Measurements from ENCODE around the gene C13orf42. TPM values are rescaled to one million over a fixed set of nuclear protein-coding genes. Genes with fewer than 3 reads are reported as not detected.

C13orf42 gene
- total RNA-seq, 1 experiment from 2014 or later: not detected

- DNase-seq: no peak
- intact Hi-C loops (cut with micrococcal nuclease; ENCODE audit: unreplicated experiment): no loop called here
- TF ChIP-seq, protein P1, sequence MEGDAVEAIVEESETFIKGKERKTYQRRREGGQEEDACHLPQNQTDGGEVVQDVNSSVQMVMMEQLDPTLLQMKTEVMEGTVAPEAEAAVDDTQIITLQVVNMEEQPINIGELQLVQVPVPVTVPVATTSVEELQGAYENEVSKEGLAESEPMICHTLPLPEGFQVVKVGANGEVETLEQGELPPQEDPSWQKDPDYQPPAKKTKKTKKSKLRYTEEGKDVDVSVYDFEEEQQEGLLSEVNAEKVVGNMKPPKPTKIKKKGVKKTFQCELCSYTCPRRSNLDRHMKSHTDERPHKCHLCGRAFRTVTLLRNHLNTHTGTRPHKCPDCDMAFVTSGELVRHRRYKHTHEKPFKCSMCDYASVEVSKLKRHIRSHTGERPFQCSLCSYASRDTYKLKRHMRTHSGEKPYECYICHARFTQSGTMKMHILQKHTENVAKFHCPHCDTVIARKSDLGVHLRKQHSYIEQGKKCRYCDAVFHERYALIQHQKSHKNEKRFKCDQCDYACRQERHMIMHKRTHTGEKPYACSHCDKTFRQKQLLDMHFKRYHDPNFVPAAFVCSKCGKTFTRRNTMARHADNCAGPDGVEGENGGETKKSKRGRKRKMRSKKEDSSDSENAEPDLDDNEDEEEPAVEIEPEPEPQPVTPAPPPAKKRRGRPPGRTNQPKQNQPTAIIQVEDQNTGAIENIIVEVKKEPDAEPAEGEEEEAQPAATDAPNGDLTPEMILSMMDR (IDR thresholded peaks at IDR 0.05; ENCODE audit: unreplicated experiment): no peak
- BruUV-seq (replicated peaks): no TSS peak
- Mint-ChIP-seq H3K36me3 (ENCODE audit: insufficient read depth, unreplicated experiment) (no peaks in the 10 kb centered on the region), H3K4me1 (ENCODE audit: low read depth, unreplicated experiment) (peaks cover 8% of the 10 kb centered on the region), H3K27ac (ENCODE audit: unreplicated experiment) (no peak overlapping the region), H3K27me3 (ENCODE audit: unreplicated experiment) (no peaks in the 10 kb centered on the region), H3K4me3 (ENCODE audit: low read depth, unreplicated experiment) (no peak overlapping the region), H3K9me3 (ENCODE audit: low read depth, unreplicated experiment) (no peaks in the 10 kb centered on the region)
- CTCF ChIA-PET: no interaction called here
These were observed 43.4 kb downstream of the C13orf42 start for GRCh38 chr13:51067706-51068105.

DNA sequence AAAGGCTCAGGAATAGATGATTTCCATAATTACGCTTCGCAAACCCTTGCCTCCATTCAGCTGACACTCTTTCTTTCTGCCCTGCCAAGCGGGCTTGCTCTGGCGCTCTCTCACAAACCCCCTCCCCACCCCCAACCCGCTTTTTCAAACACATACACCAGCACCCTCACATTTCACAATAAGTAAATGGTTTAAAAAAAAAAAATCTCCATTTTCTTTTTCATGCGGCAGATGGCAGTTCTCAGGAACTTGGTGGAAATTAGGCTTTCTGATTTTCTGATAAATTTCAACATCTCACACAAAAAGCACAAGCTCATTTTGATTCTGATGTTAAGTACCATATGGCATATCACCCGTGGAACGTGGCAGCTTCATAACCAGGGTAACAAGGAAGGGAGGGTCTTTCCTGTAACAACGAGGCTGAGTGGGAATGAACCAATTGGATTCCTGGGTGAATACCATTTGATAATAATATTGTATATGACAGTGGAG, 43.8 kb downstream of the C13orf42 start:
- H3K36me3 Mint-ChIP-seq (ENCODE audit: insufficient read depth, unreplicated experiment): no peaks in the 10 kb centered on the region
- intact Hi-C loops (cut with micrococcal nuclease; ENCODE audit: unreplicated experiment): no loop called here
- CTCF ChIA-PET: no interaction called here
- H3K27ac Mint-ChIP-seq (ENCODE audit: unreplicated experiment): no peak overlapping the region
- peaks cover 8% of the 10 kb centered on the region for H3K4me1 Mint-ChIP-seq (ENCODE audit: low read depth, unreplicated experiment)
- no TSS peak for BruUV-seq (replicated peaks)
- H3K4me3 Mint-ChIP-seq (ENCODE audit: low read depth, unreplicated experiment): no peak overlapping the region
- H3K27me3 Mint-ChIP-seq (ENCODE audit: unreplicated experiment): no peaks in the 10 kb centered on the region
- TF ChIP-seq, protein P1 (IDR thresholded peaks at IDR 0.05; ENCODE audit: unreplicated experiment): no peak
- H3K9me3 Mint-ChIP-seq (ENCODE audit: low read depth, unreplicated experiment): no peaks in the 10 kb centered on the region
- DNase-seq: no peak

- peak; percentile 4 for DNase-seq
- Mint-ChIP-seq H3K4me1 (ENCODE audit: low read depth, unreplicated experiment) (peaks cover 8% of the 10 kb centered on the region), H3K9me3 (ENCODE audit: low read depth, unreplicated experiment) (no peaks in the 10 kb centered on the region), H3K27me3 (ENCODE audit: unreplicated experiment) (no peaks in the 10 kb centered on the region), H3K4me3 (ENCODE audit: low read depth, unreplicated experiment) (no peak overlapping the region), H3K27ac (ENCODE audit: unreplicated experiment) (no peak overlapping the region), H3K36me3 (ENCODE audit: insufficient read depth, unreplicated experiment) (no peaks in the 10 kb centered on the region)
- CTCF ChIA-PET: no interaction called here
- intact Hi-C loops (cut with micrococcal nuclease; ENCODE audit: unreplicated experiment): no loop called here
- TF ChIP-seq, protein P1 (IDR thresholded peaks at IDR 0.05; ENCODE audit: unreplicated experiment): no peak
- no TSS peak for BruUV-seq (replicated peaks)
These were observed 44.8 kb downstream of the C13orf42 start for GRCh38 chr13:51066091-51066831.

GRCh38 chr13:51065372-51066090, 45.5 kb downstream of the C13orf42 start:
- intact Hi-C loops (cut with micrococcal nuclease; ENCODE audit: unreplicated experiment): no loop called here
- no TSS peak for BruUV-seq (replicated peaks)
- TF ChIP-seq, protein P1 (IDR thresholded peaks at IDR 0.05; ENCODE audit: unreplicated experiment): no peak
- Mint-ChIP-seq H3K27me3 (ENCODE audit: unreplicated experiment) (no peaks in the 10 kb centered on the region), H3K4me1 (ENCODE audit: low read depth, unreplicated experiment) (peaks cover 8% of the 10 kb centered on the region), H3K9me3 (ENCODE audit: low read depth, unreplicated experiment) (no peaks in the 10 kb centered on the region), H3K4me3 (ENCODE audit: low read depth, unreplicated experiment) (no peak overlapping the region), H3K27ac (ENCODE audit: unreplicated experiment) (no peak overlapping the region), H3K36me3 (ENCODE audit: insufficient read depth, unreplicated experiment) (no peaks in the 10 kb centered on the region)
- CTCF ChIA-PET: no interaction called here
- no peak for DNase-seq

Data from Calu3 (cell line).